Measurements from ENCODE around the gene C11orf68.

Gene C11orf68

DNA sequence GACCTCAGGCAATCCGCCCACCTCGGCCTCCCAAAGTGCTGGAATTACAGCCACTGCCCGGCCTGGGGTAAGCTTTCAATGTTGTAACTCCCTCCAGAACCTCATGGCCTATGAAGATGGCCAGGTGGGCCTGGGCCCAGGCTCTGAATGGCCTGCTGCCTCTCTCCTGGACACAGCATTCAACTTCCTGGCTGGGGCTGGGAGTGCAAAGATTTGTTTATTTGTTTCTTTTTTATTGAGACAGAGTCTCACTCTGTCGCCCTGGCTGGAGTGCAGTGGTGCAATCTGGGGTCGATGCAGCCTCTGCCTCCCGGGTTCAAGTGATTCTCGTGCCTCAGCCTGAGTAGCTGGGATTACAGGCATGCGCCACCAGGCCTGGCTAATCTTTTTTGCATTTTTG is 25.9 kb upstream of the C11orf68 start:
- DNase-seq (ENCODE audit: low read depth in 2 of 2), result no peak

DNA sequence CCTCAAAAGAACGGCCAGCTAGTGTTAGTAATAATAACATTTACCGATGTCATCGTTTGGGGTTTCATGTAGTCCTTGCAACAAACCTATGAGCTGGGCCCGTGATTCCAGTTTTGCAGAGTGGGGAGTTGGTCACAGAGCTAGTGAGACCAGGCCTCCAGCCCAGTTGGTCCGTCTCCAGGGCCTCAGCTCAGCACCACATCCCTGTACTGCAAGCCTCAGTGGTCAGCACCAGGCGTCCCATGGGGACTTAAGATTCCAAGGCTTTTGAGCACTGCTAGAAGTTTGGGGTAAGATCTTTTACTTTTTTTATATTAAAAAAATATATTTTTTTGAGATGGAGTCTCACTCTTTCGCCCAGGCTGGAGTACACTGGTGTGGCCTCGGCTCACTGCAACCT is 25.3 kb upstream of the C11orf68 start:
- DNase-seq (ENCODE audit: low read depth in 2 of 2), result no peak

DNA sequence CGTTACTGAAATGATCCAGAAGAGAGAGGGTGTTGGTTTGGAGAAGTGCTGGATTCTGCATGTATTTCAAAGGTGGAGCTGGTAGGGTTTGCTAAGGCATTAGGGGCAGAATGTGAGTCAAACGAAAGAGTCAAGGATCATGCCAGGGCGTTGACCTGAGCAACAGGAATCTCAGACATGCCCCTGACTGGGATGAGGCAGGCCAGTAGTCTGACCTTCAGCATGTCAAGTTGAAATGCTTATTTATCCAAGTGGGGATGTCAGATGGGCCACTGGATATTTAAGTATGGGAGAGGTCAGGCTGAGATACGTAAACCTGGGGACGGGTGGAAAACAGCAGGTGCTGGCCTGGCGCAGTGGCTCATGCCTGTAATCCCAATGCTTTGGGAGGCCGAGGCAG is 23.7 kb upstream of the C11orf68 start:
- no peak for DNase-seq (ENCODE audit: low read depth in 2 of 2)

DNA sequence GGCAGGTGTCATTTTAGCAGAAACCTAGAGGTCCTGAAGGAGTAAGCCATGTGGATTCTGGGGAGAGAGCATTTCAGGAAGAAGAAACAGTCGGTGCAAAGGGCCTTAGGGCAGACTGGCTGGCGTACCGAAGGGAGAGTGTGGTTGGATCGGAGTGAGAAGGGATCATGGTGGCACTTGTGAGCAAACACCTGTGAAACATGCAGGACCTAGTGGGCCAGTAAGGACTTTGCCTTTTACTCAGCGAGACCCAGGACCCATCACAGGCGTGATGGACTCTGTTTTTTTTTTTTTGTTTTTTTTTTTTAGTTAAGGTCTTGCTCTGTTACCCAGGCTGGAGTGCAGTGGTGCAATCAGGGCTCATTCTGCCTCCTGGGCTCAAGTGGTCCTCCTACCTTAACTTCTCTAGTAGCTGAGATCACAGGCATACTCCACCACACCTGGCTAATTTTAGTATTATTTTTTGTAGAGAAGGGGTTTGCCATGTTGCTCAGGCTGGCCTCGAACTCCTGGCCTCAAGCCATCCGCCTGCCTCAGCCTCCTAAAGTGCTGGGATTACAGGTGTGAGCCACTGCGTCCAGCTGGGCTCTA is 23.0 kb upstream of the C11orf68 start:
- DNase-seq (ENCODE audit: low read depth in 2 of 2), result no peak

DNA sequence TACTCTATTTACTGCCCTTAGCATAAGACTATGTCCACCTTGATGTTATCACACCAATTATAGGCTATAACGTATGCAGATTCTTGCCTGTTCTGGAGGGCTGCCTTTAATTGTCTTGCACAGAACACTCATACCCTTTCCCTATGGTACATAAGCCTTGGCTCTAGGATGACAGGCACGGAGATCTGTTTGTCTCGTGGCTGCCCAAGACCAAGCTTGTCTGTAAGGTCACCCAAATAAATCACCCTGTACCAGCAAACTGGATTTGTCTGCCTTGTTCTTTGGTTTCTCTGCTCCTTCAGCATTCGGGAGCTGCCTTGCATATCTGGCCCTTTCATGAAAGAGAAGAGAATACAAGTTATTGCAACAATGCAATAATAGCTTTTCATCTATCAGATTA is 18.9 kb upstream of the C11orf68 start:
- no peak for DNase-seq (ENCODE audit: low read depth in 2 of 2)

DNA sequence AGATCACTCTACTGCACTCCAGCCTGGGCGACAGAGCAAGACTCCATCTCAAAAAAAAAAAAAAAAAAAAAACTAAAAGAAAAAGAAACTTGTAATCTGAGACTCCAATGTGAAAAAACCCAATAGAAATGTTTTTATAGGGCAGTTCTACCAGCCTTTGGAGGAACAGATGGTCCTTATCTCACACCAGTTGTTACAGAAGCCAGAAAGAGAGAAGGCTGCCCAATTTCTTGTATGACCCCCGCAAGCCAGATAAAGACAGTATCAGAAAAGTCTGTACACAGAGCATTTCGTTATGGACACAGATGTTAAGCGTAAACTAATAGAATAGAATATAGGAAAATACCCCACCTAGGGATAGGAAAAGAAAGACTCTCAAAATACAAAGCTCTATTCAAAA is 15.2 kb upstream of the C11orf68 start:
- DNase-seq (ENCODE audit: low read depth in 2 of 2), result no peak

DNA sequence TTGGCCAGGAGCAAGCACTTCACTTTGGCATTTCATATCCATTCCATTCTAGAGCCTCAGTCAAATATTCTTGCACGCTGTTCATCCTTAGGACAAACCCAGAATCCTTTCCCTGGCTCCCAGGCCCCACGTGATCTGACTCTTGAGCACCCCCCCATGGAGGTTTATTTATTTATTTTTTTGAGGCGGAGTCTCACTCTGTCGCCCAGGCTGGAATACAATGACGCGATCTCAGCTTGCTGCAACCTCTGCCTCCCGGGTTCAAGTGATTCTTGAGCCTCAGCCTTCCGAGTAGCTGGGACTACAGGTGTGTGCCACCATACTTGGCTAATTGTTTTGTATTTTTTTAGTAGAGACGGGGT is 13.7 kb upstream of the C11orf68 start:
- no peak for DNase-seq (ENCODE audit: low read depth in 2 of 2)

DNA sequence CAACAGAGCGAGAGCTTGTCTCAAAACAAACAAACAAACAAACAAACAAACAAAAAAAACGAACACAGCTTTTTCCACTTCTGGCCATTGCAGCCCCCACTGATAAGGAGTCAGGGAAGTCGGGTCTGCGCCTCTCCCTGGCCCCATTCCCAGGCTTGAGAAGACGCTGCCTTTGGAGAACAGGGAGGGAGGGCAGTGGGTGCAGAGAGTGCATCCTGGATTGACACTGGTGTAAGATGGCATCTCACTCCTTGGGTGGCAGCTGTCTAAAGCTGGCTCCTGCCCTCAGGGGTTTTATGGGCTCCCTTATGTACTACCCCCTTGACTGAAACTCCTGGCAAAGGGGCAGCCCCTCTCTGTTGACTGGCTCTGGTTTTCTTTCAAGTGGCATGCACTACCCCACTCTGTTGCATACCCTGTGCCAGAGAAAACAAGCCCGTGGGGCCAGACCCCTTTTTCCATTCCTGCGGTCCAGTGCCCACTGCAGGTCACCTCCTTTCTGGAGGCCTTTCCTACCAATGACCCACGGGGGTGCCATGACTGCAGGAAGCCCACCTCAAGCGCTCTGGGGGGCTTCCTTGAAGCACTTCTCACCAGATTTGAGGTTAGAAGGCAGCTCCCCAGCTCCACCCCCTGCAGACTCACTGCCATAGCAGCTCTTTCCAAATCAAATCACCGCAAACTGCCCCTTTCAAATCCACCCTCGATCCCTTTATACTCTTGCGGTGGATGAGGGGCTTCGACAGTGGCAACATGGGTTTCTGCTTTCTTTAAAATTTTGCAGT is 13.1 kb upstream of the C11orf68 start:
- DNase-seq (ENCODE audit: low read depth in 2 of 2), result no peak

DNA sequence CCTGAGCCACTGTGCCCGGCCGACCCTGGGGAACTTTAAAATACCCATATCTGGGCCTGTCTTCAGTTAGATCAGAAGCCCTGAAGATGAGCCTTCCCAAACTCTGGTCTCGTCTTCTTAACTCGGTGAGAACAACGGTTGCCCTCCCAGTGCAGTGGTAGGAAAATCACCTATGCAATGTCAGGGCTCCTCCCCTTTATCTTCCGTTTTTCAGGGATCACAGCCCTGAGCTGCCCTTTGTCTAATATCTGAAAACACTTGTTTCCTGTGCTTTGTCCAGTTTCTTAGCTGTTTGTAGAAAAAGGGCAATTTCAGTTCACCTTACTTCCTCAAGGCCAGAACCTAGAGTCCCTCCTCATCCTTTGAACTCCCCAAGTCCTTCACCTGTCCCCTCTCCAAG is 9.8 kb upstream of the C11orf68 start:
- DNase-seq (ENCODE audit: low read depth in 2 of 2), result no peak

DNA sequence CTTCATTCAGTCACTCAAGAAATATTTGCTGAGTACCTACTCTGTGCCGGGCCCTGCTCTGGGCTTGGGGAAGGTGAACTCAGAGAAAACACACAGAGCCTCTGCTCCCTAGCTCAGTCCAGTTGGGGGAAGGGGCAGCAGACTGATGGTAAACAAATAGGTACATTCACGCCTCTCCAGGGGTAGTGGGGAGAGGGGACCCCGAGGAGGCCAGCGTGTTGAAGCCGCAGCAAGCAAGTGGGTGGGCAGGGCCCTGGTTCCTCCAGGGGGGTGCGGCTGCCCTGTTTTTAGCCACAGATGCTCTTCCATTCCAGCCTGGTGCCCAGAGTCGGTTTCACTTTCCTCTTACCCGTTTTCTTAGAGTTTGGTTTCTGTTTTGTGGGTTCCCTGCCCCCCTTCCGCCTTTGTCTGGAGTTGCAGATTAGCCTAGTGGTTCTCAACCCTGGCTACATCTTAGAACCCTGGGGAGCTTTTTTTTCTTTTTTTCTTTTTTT is 9.1 kb upstream of the C11orf68 start:
- DNase-seq (ENCODE audit: low read depth in 2 of 2), result peak; percentile 59 to 60

DNA sequence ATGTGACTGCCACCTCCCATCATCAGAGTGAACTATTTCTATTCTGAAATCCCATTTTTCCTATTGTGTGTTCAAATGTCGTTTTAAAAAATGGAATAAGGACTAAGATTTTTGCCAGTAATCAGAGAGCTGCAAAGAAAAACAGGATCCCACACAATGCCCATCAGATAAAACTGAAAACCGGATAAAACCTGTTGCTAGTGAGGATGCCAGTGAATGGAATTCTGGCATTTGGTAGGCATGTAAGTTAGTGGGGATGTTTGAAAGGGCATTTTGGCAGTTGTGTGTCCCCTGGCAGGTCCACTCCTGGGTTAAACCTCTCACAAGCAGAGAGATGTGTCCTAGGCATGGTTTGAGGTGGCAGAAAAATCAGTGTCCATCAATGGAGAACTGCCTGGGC is 6.5 kb upstream of the C11orf68 start:
- DNase-seq (ENCODE audit: low read depth in 2 of 2), result no peak

DNA sequence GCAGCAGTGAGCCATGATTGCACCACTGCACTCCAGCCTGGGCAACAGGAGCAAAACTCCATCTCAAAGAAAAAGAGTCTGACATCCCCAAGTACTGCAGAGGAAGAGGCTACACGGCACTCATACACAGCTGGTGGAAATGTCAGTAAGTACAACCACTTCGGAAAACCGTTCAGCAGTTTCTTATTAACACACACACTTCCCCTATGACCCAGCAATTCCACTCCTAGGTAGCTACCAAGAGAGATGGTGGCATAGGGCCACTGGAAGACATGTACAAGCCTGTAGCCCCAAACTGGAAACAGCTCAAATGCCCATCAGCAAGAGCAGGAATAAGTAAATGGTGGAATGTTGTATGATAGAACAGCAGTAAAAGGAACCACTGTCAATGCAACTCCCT is 3.7 kb upstream of the C11orf68 start:
- no peak for DNase-seq (ENCODE audit: low read depth in 2 of 2)

DNA sequence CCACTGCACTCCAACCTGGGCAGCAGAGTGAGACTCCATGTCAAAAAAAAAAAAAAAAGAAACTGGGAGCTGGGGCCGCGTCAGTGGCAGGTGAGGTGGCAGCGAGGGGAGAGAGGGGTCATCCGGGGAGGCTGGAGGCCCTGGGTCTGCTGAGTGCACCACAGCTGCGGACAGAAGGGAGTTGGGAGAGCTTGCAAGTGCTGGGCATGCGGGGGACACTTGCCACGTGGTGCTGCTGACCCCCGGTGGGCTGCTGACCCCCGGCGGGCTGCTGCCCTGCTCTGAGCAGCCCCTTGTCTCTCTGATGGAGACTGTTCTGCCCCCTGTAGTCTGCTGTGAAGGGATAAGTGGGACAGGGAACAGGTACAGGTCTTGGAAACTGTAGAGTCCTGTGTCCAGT is 3.0 kb upstream of the C11orf68 start:
- DNase-seq (ENCODE audit: low read depth in 2 of 2), result no peak

DNA sequence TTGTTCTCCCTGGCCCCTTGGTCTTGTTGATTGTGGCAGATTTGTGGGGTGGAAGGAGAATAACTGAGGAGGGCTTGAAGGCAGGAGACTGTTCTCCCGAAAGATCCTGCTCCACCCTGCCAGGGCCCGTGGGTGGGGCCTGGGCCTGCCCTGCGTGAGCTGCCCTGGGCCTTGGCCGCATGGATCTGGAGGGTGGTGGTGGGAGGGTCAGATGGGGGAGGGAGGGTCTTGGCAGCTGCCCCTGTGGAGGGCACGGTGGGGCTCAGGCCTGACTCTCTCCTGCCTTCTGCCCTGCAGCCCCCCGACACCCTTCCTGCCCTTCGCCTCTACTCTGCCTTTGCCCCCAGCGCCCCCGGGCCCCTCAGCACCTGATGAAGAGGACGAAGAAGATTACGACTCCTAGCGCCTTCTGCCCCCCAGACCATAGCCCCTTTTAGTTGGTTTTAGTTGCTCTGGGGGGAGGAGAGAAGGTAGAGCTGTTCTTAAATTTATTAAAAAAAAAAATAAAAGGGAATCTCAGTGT is 2.2 kb upstream of the C11orf68 start:
- DNase-seq (ENCODE audit: low read depth in 2 of 2), result no peak

DNA sequence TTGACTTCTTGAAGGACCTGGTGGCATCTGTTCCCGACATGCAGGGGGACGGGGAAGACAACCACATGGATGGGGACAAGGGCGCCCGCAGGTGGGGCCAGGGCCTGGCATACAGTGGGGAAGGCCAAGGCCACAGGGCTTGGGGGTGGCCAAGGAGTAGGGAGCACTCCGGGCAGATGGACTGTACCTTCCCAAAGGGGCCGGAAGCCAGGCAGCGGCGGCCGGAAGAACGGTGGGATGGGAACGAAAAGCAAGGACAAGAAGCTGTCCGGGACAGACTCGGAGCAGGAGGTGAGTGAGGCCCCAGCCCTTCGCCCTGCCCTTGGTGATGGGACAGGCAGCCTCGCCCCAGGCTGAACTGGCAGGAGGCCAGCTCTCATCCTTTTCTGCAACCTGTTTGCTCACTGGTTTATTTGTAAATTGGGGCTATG is 1.5 kb upstream of the C11orf68 start:
- no peak for DNase-seq (ENCODE audit: low read depth in 2 of 2)

DNA sequence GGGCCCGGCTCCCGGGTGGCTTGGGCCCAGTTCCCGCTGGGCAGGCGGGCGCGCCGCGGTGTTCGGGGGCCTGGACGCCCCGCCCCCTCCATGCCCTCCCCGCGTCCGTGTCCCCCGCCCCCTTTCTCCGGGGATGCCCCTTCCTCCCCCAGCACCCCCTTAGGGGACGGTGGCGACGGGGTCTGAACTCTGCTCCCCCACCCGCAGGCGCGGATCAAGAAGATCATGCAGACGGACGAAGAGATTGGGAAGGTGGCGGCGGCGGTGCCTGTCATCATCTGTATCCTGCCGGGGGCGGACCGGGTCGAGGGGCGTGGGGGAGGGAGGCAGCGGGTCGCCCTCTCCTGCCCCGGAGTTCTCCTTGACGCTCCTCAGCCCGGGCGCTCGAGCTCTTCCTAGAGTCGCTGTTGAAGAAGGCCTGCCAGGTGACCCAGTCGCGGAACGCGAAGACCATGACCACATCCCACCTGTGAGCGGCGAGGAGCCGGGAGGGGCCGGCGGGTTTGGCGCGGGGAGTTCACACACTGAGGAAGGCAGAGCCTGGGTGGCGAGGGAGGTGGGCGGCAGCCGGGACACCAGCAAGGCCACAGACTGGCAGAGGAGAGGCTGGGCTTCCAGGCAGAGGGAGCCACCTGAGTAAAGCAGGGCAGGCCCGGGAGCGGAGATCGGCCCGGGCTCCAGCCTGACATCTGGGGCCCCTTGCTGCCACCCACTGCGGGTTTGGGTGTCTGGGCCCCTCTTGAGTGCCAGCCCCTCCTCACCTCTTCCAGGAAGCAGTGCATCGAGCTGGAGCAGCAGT is 910 bp upstream of the C11orf68 start:
- DNase-seq (ENCODE audit: low read depth in 2 of 2), result peak; percentile 47 to 53

DNA sequence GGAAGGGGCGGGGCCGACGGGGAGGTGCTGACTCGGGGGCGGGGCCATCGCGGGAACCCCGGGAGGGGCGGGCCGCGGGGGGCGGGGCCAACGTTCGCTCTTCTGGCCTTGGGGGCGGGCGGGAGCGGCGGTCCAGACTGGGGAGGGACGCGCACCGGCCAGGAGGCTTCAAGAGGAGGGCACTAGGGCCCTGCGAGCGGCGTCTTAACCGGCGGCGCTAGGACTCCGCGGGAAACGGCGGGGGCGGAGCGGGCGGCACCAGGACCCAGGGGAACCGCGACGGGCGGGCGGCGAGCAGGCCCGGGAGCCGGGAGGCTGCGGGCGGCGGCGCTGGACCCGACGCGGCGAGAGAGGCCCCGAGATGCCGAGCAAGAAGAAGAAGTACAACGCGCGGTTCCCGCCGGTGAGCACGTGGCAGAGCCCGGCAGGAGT is 295 bp upstream of the C11orf68 start, which contains the start of gene DRAP1:
DRAP1 (plus strand) TSS at position 286 of the 432 bp plus-strand sequence; CDS start at position 362, 76 bp downstream.
- peak; percentile 98 to 100 for DNase-seq (ENCODE audit: low read depth in 2 of 2)

DNA sequence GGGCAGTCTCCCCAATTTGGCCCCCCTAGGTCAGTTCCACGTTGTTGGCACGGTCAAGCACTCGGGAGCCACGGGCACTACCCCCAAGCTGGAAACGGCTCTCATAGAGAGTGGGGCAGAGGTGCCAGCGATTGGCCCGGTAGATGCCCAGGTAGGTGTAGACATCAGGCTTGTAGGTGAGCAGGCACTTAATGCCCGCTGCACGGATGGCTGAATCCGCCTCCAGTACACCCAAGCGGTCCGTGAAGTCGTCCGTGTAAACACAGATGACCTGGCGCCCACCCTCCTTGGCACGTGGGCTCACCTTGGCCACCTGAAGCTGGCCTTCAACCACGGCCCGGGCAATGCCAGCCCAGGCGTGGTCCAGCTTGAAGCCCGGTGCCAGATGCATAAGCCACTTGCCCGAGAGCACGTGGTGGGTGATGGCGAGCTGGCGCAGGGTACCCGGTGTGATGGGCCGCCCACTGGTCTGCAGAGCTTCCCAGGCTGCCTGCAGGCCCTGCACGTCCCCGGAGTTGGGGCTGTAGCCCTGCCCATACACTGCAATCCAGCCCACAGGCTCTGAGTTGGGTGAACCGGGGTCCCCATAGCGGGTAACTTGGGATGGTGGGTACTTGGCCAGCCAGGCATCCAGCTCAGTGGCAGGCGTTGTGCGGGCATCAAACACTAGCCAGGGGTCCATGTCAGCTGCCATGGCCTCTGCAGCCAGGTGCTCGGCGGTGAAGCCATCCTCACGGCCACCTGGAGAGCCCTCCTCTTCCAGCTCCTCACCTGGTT is 1.2 kb downstream of the C11orf68 start:
- no peak for DNase-seq (ENCODE audit: low read depth in 2 of 2)

DNA sequence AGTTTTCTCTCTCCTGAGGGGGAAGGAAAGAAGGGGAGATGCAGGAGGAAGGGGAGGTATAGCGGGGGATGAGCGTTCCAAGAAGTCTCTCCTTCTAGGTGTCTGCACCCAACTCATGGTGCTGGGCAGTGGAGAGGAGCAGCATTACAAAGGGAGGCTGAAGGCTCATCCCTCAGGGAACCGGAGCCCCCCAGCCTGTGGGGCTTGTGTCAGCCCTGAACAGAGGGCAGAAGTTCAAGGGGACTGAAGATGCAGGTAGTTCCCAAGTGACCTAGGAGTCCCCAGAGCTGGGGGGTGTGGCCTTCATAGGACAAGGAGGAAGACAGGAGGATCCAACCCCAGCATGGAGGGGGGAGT is 1.8 kb downstream of the C11orf68 start:
- no peak for DNase-seq (ENCODE audit: low read depth in 2 of 2)

DNA sequence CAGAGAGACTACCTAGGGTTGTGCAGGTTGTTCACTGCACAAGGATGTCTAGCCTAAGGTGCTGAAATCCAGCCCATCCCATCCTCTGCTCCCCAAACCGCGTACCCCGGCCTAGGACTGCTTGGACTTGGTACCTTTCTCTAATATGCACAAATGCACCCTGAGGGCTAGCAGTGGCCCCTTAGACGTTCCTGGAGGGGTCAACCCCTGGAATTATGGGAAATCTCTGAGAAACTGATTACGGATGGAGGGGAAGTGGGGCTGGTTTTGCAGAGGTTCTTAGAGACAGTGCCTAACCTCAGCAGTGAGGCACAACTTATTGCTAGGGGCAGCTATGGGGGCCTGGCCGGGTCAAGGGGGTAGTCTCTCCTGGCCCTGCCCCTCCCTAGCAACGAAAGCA is 2.5 kb downstream of the C11orf68 start:
- no peak for DNase-seq (ENCODE audit: low read depth in 2 of 2)

DNA sequence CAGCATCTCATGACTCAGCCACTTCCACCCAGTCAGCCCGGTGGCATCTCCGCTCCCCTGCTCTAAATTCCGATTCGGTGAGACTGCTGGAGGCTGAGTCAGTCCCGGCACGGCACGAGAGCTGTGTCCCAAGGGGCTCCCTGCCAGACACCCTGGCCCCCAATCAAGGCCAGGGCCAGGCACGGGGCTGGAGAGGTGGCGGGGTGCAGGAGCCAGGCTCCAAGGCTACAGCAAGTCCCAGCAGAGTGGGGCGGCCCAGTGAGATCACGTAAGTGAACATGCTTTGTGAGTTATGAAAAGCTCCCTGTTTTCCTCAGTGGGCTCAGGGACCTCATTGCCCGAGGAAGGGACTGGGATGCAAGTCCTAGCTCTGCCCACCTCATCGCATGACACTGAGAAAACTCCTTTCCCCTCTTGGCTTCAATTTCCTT is 3.0 kb downstream of the C11orf68 start:
- DNase-seq (ENCODE audit: low read depth in 2 of 2), result no peak

All from stimulated activated CD8-positive, alpha-beta memory T cell treated with anti-CD3 and anti-CD28 coated beads, Interleukin-2, amount 100 ng/mL, for 48 hours (primary cell).